ENCODE data around the gene CDK14. TPM values are rescaled to one million over a fixed set of nuclear protein-coding genes. Genes with fewer than 3 reads are reported as not detected.

The CDK14 gene
- total and polyA plus RNA-seq, 2 donors (not counting 1 experiment from before 2014, with no cell fraction given): 23.6 to 41.1 TPM

GRCh38 chr7:91051966-91052365, 455.8 kb downstream of the CDK14 start:
- Histone ChIP-seq H3K27ac (ENCODE audit: insufficient read depth, low read length) (no peak overlapping the region), H4K20me1 (ENCODE audit: control insufficient read depth, extremely low read depth, insufficient read depth, low read length) (no peaks in the 10 kb centered on the region), H3K79me2 (ENCODE audit: control insufficient read depth, insufficient read depth, low read length) (no peaks in the 10 kb centered on the region), H2AFZ (ENCODE audit: low read length) (no peak overlapping the region), H3K36me3 (ENCODE audit: control insufficient read depth, insufficient read depth, low read length) (no peaks in the 10 kb centered on the region), H3K9me3 (ENCODE audit: control insufficient read depth, insufficient read depth, low read depth, low read length) (no peaks in the 10 kb centered on the region), H3K4me3 (replicated peaks in 1 of 4; ENCODE audit: control extremely low read depth in 1 of 4, insufficient read depth in 1 of 4, low read depth in 3 of 4, low read length in 4 of 4) (no peak overlapping the region), H3K9ac (ENCODE audit: insufficient read depth, low read length) (no peak overlapping the region), H3K4me1 (ENCODE audit: control insufficient read depth, extremely low read depth, insufficient read depth, low read length) (no peaks in the 10 kb centered on the region), H3K27me3 (ENCODE audit: control insufficient read depth, insufficient read depth, low read length) (no peaks in the 10 kb centered on the region), H3K4me2 (ENCODE audit: extremely low read depth, insufficient read depth, low read length) (no peak overlapping the region)
- TF ChIP-seq, protein P1, sequence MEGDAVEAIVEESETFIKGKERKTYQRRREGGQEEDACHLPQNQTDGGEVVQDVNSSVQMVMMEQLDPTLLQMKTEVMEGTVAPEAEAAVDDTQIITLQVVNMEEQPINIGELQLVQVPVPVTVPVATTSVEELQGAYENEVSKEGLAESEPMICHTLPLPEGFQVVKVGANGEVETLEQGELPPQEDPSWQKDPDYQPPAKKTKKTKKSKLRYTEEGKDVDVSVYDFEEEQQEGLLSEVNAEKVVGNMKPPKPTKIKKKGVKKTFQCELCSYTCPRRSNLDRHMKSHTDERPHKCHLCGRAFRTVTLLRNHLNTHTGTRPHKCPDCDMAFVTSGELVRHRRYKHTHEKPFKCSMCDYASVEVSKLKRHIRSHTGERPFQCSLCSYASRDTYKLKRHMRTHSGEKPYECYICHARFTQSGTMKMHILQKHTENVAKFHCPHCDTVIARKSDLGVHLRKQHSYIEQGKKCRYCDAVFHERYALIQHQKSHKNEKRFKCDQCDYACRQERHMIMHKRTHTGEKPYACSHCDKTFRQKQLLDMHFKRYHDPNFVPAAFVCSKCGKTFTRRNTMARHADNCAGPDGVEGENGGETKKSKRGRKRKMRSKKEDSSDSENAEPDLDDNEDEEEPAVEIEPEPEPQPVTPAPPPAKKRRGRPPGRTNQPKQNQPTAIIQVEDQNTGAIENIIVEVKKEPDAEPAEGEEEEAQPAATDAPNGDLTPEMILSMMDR (conservative IDR thresholded peaks at IDR 0.05 in 1 of 2, IDR thresholded peaks at IDR 0.05 in 1 of 2; ENCODE audit: low read depth in 1 of 2, low read length in 2 of 2): no peak
- no peak for DNase-seq (ENCODE audit: low read depth in 2 of 2)

DNA sequence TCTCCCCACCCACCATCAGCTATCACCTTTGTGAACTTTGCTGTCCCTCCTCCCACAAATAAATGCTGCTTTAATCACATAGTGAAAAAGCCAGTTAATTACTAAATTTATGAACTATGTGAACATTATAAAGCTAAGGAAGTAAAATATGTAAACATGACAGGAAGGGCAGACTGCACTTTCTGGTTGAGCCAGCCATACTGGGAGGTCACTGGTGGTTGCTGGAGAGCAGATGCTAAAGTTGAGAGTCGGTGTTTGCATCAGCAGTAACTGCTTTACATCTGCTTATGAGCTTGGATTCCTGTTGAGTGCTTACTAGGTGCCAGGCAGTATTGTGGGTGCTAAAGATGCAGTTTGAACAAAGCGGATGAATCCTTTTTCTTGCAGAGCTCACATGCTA, 458.3 kb downstream of the CDK14 start:
- Histone ChIP-seq H3K27me3 (ENCODE audit: control insufficient read depth, insufficient read depth, low read length) (no peaks in the 10 kb centered on the region), H3K9ac (ENCODE audit: insufficient read depth, low read length) (no peak overlapping the region), H3K4me1 (ENCODE audit: control insufficient read depth, extremely low read depth, insufficient read depth, low read length) (no peaks in the 10 kb centered on the region), H4K20me1 (ENCODE audit: control insufficient read depth, extremely low read depth, insufficient read depth, low read length) (no peaks in the 10 kb centered on the region), H3K27ac (ENCODE audit: insufficient read depth, low read length) (no peak overlapping the region), H3K4me2 (ENCODE audit: extremely low read depth, insufficient read depth, low read length) (no peak overlapping the region), H3K4me3 (replicated peaks in 1 of 4; ENCODE audit: control extremely low read depth in 1 of 4, insufficient read depth in 1 of 4, low read depth in 3 of 4, low read length in 4 of 4) (no peak overlapping the region), H3K79me2 (ENCODE audit: control insufficient read depth, insufficient read depth, low read length) (no peaks in the 10 kb centered on the region), H3K9me3 (ENCODE audit: control insufficient read depth, insufficient read depth, low read depth, low read length) (no peaks in the 10 kb centered on the region), H3K36me3 (ENCODE audit: control insufficient read depth, insufficient read depth, low read length) (no peaks in the 10 kb centered on the region), H2AFZ (ENCODE audit: low read length) (no peak overlapping the region)
- DNase-seq (ENCODE audit: low read depth in 2 of 2): no peak
- TF ChIP-seq, protein P1 (conservative IDR thresholded peaks at IDR 0.05 in 1 of 2, IDR thresholded peaks at IDR 0.05 in 1 of 2; ENCODE audit: low read depth in 1 of 2, low read length in 2 of 2): no peak
- no peak for TF ChIP-seq EZH2 (IDR thresholded peaks at IDR 0.05; ENCODE audit: low read length, missing control alignments)

- no peaks in the 10 kb centered on the region for H3K36me3 ChIP-seq (ENCODE audit: control insufficient read depth, insufficient read depth, low read length)
- H3K4me3 ChIP-seq (replicated peaks in 1 of 4; ENCODE audit: control extremely low read depth in 1 of 4, insufficient read depth in 1 of 4, low read depth in 3 of 4, low read length in 4 of 4): no peak overlapping the region
- H3K27me3 ChIP-seq (ENCODE audit: control insufficient read depth, insufficient read depth, low read length): no peaks in the 10 kb centered on the region
- no peak overlapping the region for H3K9ac ChIP-seq (ENCODE audit: insufficient read depth, low read length)
- H3K4me2 ChIP-seq (ENCODE audit: extremely low read depth, insufficient read depth, low read length): no peak overlapping the region
- no peaks in the 10 kb centered on the region for H3K79me2 ChIP-seq (ENCODE audit: control insufficient read depth, insufficient read depth, low read length)
- H2AFZ ChIP-seq (ENCODE audit: low read length): no peak overlapping the region
- H3K27ac ChIP-seq (ENCODE audit: insufficient read depth, low read length): no peak overlapping the region
- no peaks in the 10 kb centered on the region for H3K4me1 ChIP-seq (ENCODE audit: control insufficient read depth, extremely low read depth, insufficient read depth, low read length)
- H4K20me1 ChIP-seq (ENCODE audit: control insufficient read depth, extremely low read depth, insufficient read depth, low read length): no peaks in the 10 kb centered on the region
- DNase-seq (ENCODE audit: low read depth in 2 of 2): no peak
- H3K9me3 ChIP-seq (ENCODE audit: control insufficient read depth, insufficient read depth, low read depth, low read length): no peaks in the 10 kb centered on the region
- TF ChIP-seq, protein P1 (conservative IDR thresholded peaks at IDR 0.05 in 1 of 2, IDR thresholded peaks at IDR 0.05 in 1 of 2; ENCODE audit: low read depth in 1 of 2, low read length in 2 of 2): no peak
- no peak for TF ChIP-seq EZH2 (IDR thresholded peaks at IDR 0.05; ENCODE audit: low read length, missing control alignments)
Observed at GRCh38 chr7:91055219-91055618, 459.1 kb downstream of the CDK14 start.

Data from fibroblast of lung (primary cell).